HS-5 (cell line): Measurements from ENCODE around the gene MOB2.
"Not testable (repeated sequence)": the region's sequence is repeated elsewhere in the genome, so short reads cannot be mapped to it uniquely, and the experiment has no call there.

Experiments
- DNase-seq: peaks from one replicate; pipeline ENCODE4 v3.0.0-alpha.2; 2012; ENCODE audit warnings: low read depth

The MOB2 gene

DNA sequence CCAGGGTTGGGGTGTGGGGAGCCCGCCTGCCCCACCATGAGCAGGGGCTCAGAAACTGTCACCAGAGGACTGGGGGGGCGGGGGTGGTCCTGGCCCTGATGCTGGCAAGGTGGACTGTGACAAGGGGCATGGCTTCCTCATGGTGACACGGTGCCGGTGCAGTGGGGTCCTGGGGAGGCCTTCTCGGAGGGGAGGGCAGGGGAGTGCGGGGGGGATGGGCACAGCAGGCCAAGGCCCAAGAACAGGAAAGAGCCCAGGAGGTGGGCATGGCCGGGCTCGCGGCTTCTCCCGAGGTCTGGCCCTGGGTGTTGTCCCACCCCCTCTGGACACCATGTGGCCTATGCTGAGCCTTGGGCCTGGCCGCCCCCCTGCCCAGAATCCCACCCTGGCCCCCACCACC is 47.2 kb downstream of the MOB2 start:
- DNase-seq, result no peak

DNA sequence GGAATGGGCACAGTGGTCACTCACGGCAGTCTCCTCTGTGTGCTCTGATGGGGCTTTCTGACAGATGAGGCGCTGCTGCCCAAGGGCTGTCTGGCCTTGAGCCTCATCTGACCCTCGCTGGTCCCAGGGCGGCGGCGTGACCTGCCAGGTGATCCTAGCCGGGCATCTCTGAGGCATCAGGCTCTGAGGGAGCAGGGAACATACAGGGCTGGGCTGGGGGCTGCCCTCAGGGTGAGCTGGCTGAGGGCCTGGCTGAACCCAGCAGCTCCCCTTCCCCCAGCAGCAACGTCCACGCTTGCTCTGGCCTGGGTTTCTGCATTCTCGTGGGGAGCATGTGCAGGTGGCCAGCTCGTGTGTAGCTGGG is 47.6 kb downstream of the MOB2 start:
- no peak for DNase-seq

DNA sequence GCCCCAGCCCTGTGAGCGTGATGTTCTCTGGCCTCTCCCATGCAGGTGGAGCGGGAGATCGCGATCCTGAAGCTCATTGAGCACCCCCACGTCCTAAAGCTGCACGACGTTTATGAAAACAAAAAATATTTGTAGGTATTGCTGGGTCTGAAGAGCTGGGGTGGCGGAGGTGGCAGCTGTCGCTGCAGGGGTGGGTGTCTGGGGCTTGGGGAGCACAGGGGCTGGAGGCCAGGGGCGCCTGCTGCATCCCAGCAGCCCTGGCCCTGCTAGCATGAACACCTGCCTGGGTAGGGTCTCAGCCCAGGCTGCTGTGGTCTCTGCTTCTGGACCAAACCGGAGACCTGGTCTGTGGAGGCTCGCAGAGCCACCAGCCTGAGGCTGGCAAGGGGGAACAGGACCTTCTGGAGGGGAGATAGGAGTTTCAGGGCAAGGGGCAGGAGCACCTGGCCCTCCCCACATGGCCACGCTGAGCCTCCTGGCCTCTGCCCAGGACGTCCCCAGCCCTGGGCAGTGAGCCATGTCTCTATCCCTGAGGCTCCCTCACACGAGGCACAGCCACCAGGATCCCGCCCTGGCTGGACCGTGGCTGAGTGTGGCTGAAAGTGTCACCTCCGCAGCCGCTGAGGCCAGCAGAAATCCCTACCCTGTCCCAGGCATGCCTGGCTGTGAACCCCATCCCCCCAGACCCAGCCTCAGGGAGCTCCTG is 48.2 kb downstream of the MOB2 start:
- DNase-seq, result no peak

DNA sequence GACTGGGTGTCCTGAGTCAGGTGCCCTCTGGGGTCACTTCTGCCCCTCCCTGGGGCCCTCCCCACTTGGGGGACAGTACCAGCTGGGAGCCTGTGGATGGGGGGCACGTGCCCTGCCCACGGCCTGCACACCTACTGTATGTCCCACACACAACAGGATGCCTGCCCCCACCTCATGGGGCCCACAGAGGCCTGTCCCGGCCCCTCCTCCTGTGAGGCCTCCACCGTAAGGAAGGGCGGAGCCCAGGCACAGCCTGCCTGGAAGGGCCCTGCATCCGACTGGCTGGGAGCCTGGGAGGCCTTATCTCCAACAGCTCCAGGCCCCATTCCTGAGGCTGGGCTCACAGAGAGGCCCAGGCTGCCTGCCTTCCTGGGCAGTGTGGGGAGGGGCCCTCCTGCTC is 49.1 kb downstream of the MOB2 start:
- DNase-seq, result no peak

DNA sequence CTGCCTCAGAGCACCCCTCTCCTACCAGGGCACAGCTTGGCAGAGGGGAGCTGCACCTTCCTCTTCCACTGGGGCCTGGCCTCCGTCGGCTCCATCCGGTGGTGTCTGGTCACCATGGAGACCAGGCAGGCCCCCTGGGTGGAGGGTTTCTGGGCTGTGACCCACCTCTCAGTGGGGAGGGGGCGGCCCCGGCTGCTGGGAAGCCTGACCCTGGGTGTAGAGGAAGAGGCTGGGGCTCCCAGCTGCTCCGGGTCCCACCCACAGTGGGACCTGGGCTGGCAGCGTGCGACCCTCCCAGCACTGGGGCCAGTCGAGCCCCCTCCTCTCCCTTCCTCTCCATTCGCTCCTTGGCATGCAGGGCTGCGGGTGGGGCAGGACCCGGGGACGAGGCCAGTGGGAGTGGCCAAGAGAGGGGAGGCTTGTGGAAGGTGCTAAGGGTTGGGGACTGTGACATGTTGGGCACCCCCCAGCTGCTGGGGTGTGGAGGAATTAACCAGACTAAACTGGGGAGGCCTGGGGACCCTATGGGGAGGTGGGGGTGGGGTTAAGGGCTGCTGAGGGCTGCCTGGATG is 50.0 kb downstream of the MOB2 start:
- no peak for DNase-seq

DNA sequence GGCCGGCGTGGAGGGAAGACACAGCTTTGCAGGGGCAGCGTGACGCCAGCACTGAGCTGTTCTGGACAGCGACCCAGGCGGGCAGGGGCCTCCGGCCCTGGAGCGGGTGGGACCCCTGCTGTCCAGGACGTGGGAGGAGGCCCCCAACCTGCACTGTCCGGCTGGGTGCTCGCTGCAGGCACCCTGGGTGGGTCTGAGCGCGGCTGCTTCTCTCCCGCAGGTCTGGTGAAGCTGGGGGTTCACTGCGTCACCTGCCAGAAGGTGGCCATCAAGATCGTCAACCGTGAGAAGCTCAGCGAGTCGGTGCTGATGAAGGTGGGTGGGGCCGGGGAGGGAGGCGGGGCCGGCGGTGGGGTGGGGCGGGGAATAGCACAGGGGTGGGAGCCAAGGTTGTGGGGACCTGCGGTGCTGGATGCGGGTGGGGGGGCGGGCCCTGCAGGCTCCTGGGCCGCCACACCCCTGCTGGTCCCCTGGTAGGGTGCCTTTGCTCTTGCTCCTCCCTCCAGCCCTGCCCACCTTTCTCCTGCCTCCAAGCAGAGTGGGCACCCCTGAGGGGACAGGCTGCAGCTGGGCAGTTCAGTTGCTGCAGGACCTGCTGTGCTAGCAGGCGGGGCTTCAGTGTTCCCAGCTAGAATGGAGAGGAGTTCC is 50.6 kb downstream of the MOB2 start:
- no peak for DNase-seq

DNA sequence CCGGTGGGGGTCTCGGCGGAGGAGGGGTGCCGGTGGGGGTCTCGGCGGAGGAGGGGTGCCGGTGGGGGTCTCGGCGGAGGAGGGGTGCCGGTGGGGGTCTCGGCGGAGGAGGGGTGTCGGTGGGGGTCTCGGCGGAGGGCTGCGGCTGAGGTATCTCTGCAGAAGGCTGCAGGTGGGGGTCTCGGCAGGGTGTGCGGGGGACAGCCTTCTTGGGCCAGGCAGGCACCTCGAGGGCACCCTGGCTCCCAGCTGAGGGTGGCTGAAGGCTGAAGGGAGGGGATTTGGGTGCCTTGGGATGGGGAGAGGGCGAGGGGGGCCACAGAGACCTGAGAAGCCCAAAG is 51.1 kb downstream of the MOB2 start:
- not testable (repeated sequence) for DNase-seq

DNA sequence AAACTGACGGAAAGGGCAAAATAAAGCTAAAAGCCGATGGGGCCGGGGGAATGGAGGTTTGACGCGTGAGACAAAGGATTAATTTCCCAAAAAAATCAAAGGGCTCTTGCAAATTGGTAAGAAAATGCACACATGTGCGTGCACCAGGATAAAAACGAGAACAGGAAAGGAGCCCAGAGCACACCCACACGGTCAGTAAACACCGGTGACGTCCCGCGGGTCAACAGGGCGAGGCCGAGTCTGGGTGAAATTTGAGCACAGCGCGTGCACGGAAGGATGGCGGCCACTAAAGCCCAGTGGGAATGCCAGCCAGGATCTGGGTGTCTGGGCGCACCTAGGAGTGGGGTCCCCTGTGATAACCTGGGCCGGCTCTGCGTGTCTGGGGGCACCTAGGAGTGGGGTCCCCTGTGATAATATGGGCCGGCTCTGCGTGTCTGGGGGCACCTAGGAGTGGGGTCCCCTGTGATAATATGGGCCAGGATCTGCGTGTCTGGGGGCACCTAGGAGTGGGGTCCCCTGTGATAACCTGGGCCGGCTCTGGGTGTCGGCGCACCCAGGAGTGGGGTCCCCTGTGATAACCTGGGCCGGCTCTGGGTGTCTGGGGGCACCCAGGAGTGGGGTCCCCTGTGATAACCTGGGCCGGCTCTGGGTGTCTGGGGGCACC is 52.5 kb downstream of the MOB2 start:
- no peak for DNase-seq

DNA sequence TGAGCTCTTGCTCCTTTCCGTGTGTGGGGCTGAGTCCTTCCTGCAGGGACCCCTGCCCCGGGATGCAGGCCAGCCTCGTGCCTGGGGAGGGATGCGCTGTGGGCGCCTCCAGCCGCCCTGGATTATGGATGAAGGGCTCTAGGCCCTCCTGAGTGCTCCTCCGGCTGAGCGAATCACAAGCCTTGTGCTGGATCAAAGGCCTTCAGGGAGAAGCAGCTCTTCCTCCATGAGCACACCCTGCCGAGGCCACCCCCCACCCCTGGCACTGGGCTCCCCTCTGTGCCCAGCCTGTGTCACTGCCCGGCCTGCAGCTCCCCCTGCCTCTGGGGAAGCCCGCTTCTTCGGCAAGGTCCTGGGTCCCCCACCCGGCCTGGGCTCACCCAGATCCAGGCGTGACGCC is 53.0 kb downstream of the MOB2 start:
- DNase-seq, result no peak

DNA sequence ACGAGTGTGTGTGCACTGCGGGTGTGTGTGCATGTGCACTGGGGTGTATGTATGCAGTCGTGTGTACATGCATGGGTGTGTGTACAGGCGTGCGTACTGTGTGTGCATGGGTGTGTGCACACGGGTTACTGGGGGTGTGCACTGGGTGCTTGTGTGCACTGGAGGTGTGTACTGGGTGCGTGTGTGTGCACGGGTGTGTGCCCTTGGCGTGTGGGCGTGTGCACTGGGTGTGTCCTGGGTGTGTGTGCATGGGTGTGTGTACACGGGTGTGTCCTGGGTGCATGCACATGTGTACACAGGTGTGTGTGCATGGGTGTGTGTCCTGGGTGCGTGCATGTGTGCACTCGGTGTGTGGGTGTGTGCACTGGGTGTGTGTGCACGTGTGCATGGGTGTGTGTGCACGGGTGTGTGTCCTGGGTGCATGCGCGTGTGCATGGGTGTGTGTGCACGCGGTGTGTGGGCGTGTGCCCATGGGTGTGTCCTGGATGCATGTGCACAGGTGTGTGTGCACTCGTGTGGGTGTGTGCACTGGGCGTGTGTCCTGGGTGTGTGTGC is 57.7 kb downstream of the MOB2 start:
- DNase-seq, result no peak

DNA sequence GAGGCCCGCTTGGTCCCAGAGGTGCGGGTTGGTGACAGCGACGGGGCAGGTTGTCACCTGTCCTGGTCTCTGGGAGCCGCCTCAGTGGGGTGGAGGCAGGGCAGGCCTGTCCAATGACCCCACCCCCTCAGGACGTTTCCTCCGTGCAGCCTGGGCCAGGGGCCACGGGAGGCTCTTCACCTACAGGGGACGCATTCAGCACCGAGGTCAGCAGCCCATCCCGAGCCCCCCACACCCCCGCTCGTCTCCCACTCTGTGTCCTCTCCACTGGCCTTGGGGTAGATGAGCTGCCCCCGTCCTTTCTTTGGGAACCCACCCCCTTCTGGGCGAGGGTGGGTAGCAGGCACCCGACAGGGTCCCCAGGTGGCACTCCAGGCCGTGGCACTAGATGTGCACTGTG is 61.1 kb downstream of the MOB2 start:
- no peak for DNase-seq

DNA sequence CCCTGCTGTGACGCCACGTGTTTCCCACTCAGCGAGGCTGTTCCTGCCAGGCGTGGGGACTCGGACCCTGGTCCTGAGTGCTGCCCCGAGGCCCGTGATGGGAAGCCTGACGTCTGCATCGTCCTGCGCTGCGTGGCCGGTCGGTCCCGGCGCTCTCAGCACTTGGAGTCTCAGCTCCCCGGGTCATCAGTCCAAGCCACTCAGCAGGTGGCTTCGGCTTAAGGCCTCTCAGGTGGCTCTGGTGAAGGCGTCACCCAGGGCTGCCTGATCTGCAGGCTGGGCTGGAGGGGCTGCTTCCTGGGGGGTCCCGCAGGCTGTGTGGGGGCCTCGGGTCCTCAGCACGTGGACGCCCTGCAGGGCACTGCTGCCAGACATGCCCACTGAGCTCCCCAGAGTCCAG is 61.6 kb downstream of the MOB2 start:
- no peak for DNase-seq

DNA sequence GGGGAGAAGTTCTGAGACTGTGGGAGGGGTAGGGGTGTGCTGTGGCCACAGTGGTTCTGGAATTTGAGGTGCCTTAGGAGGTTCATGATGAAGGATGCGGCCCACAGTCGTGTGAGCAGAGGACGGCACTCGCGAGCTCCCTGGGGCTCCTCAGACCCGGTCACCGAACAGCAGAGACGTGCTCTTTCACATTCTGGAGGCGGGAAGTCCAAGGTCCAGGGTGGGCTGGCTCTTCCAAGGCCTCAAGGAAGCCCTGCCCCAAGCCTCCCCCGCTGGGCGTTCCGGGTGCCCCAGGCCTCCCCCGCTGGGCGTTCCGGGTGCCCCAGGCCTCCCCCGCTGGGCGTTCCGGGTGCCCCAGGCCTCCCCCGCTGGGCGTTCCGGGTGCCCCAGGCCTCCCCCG is 63.2 kb downstream of the MOB2 start:
- not testable (repeated sequence) for DNase-seq

DNA sequence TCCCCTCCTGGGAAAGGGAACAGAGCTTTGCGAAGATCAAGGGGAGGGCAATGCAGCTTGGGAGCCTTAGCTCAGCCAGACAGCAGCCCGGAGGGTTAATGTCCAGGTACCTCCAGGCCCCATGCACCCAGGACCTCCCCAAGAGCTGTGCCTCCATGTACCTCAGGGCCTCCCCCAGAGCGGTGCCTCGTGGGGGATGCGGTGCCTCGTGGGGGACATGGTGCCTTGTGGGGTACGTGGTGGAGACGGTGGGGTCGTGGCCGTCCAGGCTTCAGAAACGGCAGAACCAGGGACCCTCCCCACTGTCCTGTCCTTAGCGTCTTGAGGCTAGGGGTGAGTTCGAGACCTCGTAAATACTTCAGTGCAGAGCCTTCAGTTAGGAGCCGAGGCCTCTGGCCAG is 63.6 kb downstream of the MOB2 start:
- DNase-seq, result no peak

DNA sequence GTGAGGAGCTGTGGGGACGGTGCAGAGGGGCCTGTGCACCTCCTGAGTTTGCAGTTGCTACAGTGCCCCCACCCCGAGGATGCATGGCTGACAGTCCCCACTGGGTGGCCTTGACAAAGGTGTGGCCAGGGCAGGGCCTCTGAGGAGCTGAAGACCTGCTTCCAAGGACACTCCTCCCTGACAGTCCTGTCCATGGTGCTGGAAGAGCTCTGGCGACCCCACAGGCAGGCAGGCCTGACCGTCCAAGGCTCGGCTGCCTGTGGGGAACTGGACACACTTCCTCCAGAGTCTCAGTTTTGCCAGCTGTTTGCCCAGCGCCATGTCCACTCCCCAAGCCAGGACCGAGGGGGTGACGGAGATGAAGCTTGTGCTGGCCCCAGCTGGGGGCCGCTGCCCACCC is 64.1 kb downstream of the MOB2 start:
- no peak for DNase-seq

DNA sequence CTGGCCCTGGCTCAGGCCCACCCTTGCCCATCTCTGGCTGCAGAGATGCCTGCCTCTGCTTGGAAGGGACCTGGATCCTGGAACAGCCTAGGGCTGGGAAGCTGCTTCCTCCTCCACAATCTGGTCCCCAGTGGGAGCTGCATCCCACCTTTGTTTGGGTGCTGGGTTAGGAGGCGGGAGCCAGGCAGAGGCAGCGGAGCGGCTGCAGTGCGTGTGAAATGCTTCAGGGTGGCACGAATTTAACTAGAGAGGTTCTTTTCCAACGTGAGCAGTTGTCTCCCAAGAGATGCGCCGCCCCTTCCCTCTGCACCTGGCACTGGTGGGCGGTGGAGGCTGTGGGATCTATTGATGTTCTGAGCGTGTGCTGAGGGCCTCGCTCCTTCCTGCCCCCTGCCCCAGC is 65.3 kb downstream of the MOB2 start:
- DNase-seq, result no peak

DNA sequence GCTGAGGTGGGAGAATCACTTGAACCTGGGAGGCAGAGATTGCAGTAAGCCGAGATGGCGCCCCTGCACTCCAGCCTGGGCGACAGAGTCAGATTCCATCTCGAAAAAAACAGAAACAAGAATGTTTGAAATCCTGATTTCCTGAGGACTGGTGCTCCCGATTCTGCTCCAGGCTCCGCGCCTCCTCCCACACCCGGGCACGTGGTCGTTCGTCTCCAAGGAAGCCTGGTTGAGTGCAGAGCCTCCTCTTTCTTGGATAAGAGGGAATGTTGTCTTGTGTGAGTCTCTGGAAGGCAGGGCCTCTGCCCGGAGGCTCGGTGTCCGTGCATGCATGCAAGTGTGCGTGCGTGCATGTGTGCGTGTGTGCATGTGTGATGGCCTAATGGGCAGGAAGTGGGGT is 66.8 kb downstream of the MOB2 start:
- no peak for DNase-seq
